Testis (tissue), 3 donors: Measurements from ENCODE around the gene KY. TPM values are rescaled to one million over a fixed set of nuclear protein-coding genes. Genes with fewer than 3 reads are reported as not detected.

Experiments used
- DNase-seq: peaks from one replicate; pipeline ENCODE4 v3.0.0-alpha.2; 2019
- H3K27ac ChIP-seq, 2 donors: fragments of 200-600 bp; sonication (generic); one replicate each; pipeline ENCODE4 v1.5.1; 2019
- H3K27me3 ChIP-seq: fragments of 200-600 bp; sonication (generic); one replicate; pipeline ENCODE4 v1.5.1; 2019
- H3K36me3 ChIP-seq: fragments of 200-600 bp; sonication (generic); one replicate; pipeline ENCODE4 v1.5.1; 2017; ENCODE audit warnings: low read depth; ENCODE audit errors: missing control alignments
- H3K4me1 ChIP-seq: fragments of 200-600 bp; sonication (generic); one replicate; pipeline ENCODE4 v1.5.1; 2019
- H3K4me3 ChIP-seq, 2 donors: fragments of 200-600 bp; sonication (generic); one replicate each; pipeline ENCODE4 v1.5.1; 2017 to 2019
- H3K9me3 ChIP-seq: fragments of 200-600 bp; sonication (generic); one replicate; pipeline ENCODE4 v1.5.1; 2017
- POLR2A ChIP-seq: fragments of 450-650 bp; IDR thresholded peaks from one replicate; pipeline ENCODE4 v1.6.1; 2017; ENCODE audit warnings: antibody characterized with exemption, mild to moderate bottlenecking, moderate library complexity
- WGBS, 2 donors: methylation state at CpG; one replicate each; pipeline ENCODE4 v1.1.5; 2018; 5-methylcytosine and 5-hydroxymethylcytosine counted together
- intact Hi-C: fragments of 100-400 bp; cut with DNase I; formaldehyde crosslinking; loops from one replicate; pipeline ENCODE4 v1.15.1; 2023; ENCODE audit warnings: low total_unique reads
- polyA plus RNA-seq: library from polyadenylated mRNA; stranded (reverse); fragments of 350-450 nt; fragmentation: Illumina TruSeq; extraction: RNeasy Lipid Tissue Mini Kit (QIAGEN cat#74804); gene quantifications from one replicate; pipeline ENCODE4 v1.2.3, GENCODE V29; 2014; ENCODE audit warnings: low read depth, low replicate concordance; ENCODE audit not compliant: insufficient read depth
- total RNA-seq, 2 donors: library from RNA; depleted of rRNA; stranded (reverse); fragments of >200 nt; gene quantifications; one replicate each; pipeline ENCODE4 v1.2.3, GENCODE V29; 2016
- TF ChIP-seq, protein P1 (sequence below), 3 experiments: fragments of 450-650 bp in 2 of 3; fragments of 200-600 bp in 1 of 3; sonication (generic) in 1 of 3; IDR thresholded peaks; one replicate each; pipeline ENCODE4 v1.5.1; 2016 to 2019; ENCODE audit warnings: antibody characterized with exemption in 3 of 3, mild to moderate bottlenecking in 2 of 3, moderate library complexity in 1 of 3

KY gene
- total and polyA plus RNA-seq, 3 donors from 2014 or later: 0.37 to 2.4 (median 0.71) TPM

- no peak overlapping the region for H3K27ac ChIP-seq
- H3K4me1 ChIP-seq: peaks cover 5% of the 10 kb centered on the region
- no peaks in the 10 kb centered on the region for H3K27me3 ChIP-seq
- 89 to 92% methylated on average over 15 of the region's 15 CpGs for WGBS, 2 donors
- no peaks in the 10 kb centered on the region for H3K36me3 ChIP-seq
- intact Hi-C loops: no loop called here
- no peaks in the 10 kb centered on the region for H3K9me3 ChIP-seq
- DNase-seq: no peak
- TF ChIP-seq, protein P1, sequence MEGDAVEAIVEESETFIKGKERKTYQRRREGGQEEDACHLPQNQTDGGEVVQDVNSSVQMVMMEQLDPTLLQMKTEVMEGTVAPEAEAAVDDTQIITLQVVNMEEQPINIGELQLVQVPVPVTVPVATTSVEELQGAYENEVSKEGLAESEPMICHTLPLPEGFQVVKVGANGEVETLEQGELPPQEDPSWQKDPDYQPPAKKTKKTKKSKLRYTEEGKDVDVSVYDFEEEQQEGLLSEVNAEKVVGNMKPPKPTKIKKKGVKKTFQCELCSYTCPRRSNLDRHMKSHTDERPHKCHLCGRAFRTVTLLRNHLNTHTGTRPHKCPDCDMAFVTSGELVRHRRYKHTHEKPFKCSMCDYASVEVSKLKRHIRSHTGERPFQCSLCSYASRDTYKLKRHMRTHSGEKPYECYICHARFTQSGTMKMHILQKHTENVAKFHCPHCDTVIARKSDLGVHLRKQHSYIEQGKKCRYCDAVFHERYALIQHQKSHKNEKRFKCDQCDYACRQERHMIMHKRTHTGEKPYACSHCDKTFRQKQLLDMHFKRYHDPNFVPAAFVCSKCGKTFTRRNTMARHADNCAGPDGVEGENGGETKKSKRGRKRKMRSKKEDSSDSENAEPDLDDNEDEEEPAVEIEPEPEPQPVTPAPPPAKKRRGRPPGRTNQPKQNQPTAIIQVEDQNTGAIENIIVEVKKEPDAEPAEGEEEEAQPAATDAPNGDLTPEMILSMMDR (IDR thresholded peaks at IDR 0.05): no peak
- TF ChIP-seq POLR2A: no peak
- no peak overlapping the region for H3K4me3 ChIP-seq
Observed at GRCh38 chr3:134647902-134648760, 2.7 kb downstream of the KY start.

GRCh38 chr3:134646086-134646485 lies 4.7 kb downstream of the KY start:
- H3K9me3 ChIP-seq: no peaks in the 10 kb centered on the region

GRCh38 chr3:134645515-134645914 lies 5.3 kb downstream of the KY start:
- intact Hi-C loops: no loop called here
- Histone ChIP-seq H3K4me3 (no peak overlapping the region), H3K27me3 (no peaks in the 10 kb centered on the region), H3K4me1 (peaks cover 4% of the 10 kb centered on the region), H3K9me3 (no peaks in the 10 kb centered on the region), H3K36me3 (no peaks in the 10 kb centered on the region), H3K27ac (no peak overlapping the region)
- WGBS, 2 donors: 92 to 96% methylated on average over 5 of the region's 5 CpGs
- DNase-seq: no peak
- TF ChIP-seq, protein P1 (IDR thresholded peaks at IDR 0.05): no peak
- TF ChIP-seq POLR2A: no peak

More at GRCh38 chr3:134646086-134646485, 4.7 kb downstream of the KY start:
- no peak for TF ChIP-seq POLR2A
- TF ChIP-seq, protein P1 (IDR thresholded peaks at IDR 0.05): no peak
- no peak for DNase-seq
- 100% methylated on average over 1 of the region's 1 CpG; no CpG with 5 or more reads in 1 of the 2 donors for WGBS, 2 donors
- intact Hi-C loops: no loop called here
- Histone ChIP-seq H3K27me3 (no peaks in the 10 kb centered on the region), H3K4me3 (no peak overlapping the region), H3K36me3 (no peaks in the 10 kb centered on the region), H3K4me1 (peaks cover 5% of the 10 kb centered on the region), H3K27ac (no peak overlapping the region)

GRCh38 chr3:134644731-134645514 lies 5.9 kb downstream of the KY start:
- no peak for DNase-seq
- Histone ChIP-seq H3K4me3 (no peak overlapping the region), H3K27me3 (no peaks in the 10 kb centered on the region), H3K36me3 (no peaks in the 10 kb centered on the region), H3K27ac (no peak overlapping the region), H3K9me3 (no peaks in the 10 kb centered on the region), H3K4me1 (no peaks in the 10 kb centered on the region)
- intact Hi-C loops: no loop called here
- 75 to 84% methylated on average over 9 to 11 of the region's 11 CpGs for WGBS, 2 donors
- TF ChIP-seq POLR2A: no peak
- TF ChIP-seq, protein P1 (IDR thresholded peaks at IDR 0.05): no peak
